ENCODE data around the gene SUSD3. TPM values are rescaled to one million over a fixed set of nuclear protein-coding genes. Genes with fewer than 3 reads are reported as not detected.

The SUSD3 gene
- total RNA-seq, 1 experiment from 2014 or later, result 2.2 TPM

DNA sequence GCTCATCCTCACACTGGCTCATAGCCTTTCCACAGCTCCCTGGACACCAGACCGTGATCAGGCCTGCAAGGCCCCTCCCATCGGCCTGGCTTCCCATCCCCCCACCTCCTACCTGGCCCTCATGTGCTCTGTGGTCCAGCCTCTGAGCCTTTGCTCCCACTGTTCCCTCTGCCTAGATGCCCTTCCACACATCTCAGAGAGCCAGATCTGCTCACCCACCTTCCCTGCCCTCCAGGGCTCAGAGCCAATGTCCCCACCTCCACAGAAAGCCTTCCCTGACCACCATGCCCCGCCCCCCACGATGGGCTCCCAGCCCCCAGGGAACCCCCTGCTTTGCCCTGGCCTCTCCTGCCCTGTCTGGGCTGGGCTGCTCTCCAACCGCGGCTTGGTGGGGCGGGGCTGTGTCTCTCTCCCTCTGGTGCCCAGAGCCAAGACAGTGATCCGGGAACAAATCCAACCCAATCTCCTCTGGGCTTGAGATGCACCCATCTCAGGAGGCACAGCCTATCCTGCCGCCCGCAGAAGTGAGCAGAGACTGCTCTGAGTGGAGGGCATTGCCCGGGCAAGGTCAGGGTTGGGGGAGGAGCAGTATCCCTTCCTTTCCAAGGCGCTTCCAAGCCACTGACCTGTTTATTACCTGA is 73.9 kb downstream of the SUSD3 start:
- Mint-ChIP-seq H3K9me3 (ENCODE audit: unreplicated experiment) (no peaks in the 10 kb centered on the region), H3K4me1 (ENCODE audit: low read depth, unreplicated experiment) (peaks cover 6% of the 10 kb centered on the region), H3K27ac (ENCODE audit: unreplicated experiment) (peak overlapping the region; percentile 80), H3K4me3 (ENCODE audit: unreplicated experiment) (peak overlapping the region; percentile 79), H3K27me3 (ENCODE audit: insufficient read depth, unreplicated experiment) (no peaks in the 10 kb centered on the region), H3K36me3 (ENCODE audit: insufficient read depth, unreplicated experiment) (peaks cover 6% of the 10 kb centered on the region)
- ChIA-PET POLR2A (no interaction called here), CTCF (no interaction called here)
- TF ChIP-seq, protein P1, sequence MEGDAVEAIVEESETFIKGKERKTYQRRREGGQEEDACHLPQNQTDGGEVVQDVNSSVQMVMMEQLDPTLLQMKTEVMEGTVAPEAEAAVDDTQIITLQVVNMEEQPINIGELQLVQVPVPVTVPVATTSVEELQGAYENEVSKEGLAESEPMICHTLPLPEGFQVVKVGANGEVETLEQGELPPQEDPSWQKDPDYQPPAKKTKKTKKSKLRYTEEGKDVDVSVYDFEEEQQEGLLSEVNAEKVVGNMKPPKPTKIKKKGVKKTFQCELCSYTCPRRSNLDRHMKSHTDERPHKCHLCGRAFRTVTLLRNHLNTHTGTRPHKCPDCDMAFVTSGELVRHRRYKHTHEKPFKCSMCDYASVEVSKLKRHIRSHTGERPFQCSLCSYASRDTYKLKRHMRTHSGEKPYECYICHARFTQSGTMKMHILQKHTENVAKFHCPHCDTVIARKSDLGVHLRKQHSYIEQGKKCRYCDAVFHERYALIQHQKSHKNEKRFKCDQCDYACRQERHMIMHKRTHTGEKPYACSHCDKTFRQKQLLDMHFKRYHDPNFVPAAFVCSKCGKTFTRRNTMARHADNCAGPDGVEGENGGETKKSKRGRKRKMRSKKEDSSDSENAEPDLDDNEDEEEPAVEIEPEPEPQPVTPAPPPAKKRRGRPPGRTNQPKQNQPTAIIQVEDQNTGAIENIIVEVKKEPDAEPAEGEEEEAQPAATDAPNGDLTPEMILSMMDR (IDR thresholded peaks at IDR 0.05; ENCODE audit: insufficient read depth in 1 of 2, low read depth in 1 of 2, low read length in 1 of 2, severe bottlenecking in 1 of 2, unreplicated experiment in 1 of 2), result no peak
- Histone ChIP-seq H3K27me3 (replicated peaks; ENCODE audit: control insufficient read depth, insufficient read depth, low read length) (no peaks in the 10 kb centered on the region), H3K4me3 (ENCODE audit: low read depth, low read length) (peak overlapping the region; percentile 55), H3K36me3 (ENCODE audit: control insufficient read depth, insufficient read depth, low read length) (no peaks in the 10 kb centered on the region), H3K4me1 (peaks cover 10% of the 10 kb centered on the region; the same call in 1 of the 2 replicates), H3K9me3 (no peaks in the 10 kb centered on the region)
- no TSS peak for BruUV-seq (replicated peaks)
- no peak for DNase-seq
- intact Hi-C loops (cut with micrococcal nuclease; ENCODE audit: unreplicated experiment), result no loop called here

DNA sequence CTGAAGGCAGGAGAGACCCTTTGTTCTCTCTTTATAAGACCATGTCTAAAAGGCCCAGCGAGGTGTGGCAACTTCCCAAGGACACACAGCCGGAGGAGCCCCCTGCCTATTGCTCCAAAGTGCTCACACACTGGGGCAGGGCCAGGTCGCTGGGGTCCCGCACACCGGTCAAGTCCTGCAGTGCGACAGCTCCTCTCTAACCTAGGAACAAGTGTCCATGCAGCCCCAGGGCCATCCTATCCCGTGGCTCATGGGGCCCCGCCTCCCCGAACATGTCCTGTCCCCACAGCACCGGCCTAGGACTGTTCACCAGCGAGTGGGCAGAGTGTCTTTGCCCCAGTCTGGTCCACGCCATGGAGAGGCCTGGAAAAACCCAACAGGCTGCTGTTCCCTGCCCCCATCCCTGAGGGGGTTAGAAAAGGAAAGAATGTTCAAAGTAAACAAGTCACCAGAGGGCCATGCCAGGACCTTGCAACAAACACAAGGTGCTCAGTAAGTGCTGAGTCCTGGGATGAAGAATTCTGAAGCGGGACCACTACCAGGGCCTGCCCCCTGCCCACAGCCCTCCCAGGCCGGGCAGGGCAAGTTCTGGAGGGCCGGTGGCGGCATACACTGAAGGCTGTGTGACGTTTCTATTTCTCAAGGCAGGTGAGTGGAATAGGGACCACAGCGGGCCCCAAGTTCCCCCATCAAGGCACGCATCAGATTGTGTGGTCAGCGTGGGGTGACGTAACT is 74.6 kb downstream of the SUSD3 start:
- Mint-ChIP-seq H3K27me3 (ENCODE audit: insufficient read depth, unreplicated experiment) (no peaks in the 10 kb centered on the region), H3K9me3 (ENCODE audit: unreplicated experiment) (no peaks in the 10 kb centered on the region), H3K36me3 (ENCODE audit: insufficient read depth, unreplicated experiment) (peaks cover 6% of the 10 kb centered on the region), H3K4me1 (ENCODE audit: low read depth, unreplicated experiment) (peaks cover 6% of the 10 kb centered on the region), H3K27ac (ENCODE audit: unreplicated experiment) (peak overlapping the region; percentile 80), H3K4me3 (ENCODE audit: unreplicated experiment) (peak overlapping the region; percentile 79)
- intact Hi-C loops (cut with micrococcal nuclease; ENCODE audit: unreplicated experiment), result loop anchor here (1.0 kb wide), 1 partner anchor 255 kb away; the partner anchor contains the start of gene ZNF484
- peak overlapping the region; percentile 55 for H3K4me3 ChIP-seq (ENCODE audit: low read depth, low read length)
- peak in 1 of 2 experiments; percentile 43 for DNase-seq
- H3K27me3 ChIP-seq (replicated peaks; ENCODE audit: control insufficient read depth, insufficient read depth, low read length), result no peaks in the 10 kb centered on the region
- POLR2A ChIA-PET, result no interaction called here
- peaks cover 10% of the 10 kb centered on the region; the same call in 1 of the 2 replicates for H3K4me1 ChIP-seq
- CTCF ChIA-PET, result interaction anchor here (1.2 kb wide), 1 partner anchor 21 kb away, joined by 4 read pairs; no protein-coding TSS in a partner anchor
- H3K9me3 ChIP-seq, result no peaks in the 10 kb centered on the region
- BruUV-seq (replicated peaks), result TSS peak; percentile 62
- TF ChIP-seq, protein P1 (IDR thresholded peaks at IDR 0.05; ENCODE audit: insufficient read depth in 1 of 2, low read depth in 1 of 2, low read length in 1 of 2, severe bottlenecking in 1 of 2, unreplicated experiment in 1 of 2), result no peak
- no peaks in the 10 kb centered on the region for H3K36me3 ChIP-seq (ENCODE audit: control insufficient read depth, insufficient read depth, low read length)

DNA sequence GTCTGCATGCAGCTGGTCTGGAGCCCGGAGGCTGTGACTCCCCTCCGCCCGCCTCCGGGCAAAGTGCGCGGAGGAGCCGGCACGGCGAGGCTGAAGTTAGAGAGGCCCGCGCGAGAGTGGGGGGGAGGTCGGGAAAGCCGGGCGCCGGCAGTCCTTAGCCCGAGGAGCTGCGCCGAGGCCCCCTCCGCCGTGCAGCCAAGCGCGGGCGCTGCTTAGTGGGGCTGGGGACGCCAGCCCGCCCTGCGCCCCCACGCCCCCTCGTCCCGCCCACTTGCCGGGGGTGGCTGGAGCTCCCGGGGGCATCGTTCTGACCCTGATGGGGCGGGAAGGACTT is 75.1 kb downstream of the SUSD3 start:
- no peaks in the 10 kb centered on the region for H3K27me3 Mint-ChIP-seq (ENCODE audit: insufficient read depth, unreplicated experiment)
- ChIA-PET CTCF (interaction anchor here (1.2 kb wide), 1 partner anchor 21 kb away, joined by 4 read pairs; no protein-coding TSS in a partner anchor), POLR2A (interaction anchor here (0.7 kb wide), 1 partner anchor 436 kb away, joined by 3 read pairs; no protein-coding TSS in a partner anchor)
- H3K4me1 Mint-ChIP-seq (ENCODE audit: low read depth, unreplicated experiment), result peaks cover 6% of the 10 kb centered on the region
- H3K36me3 Mint-ChIP-seq (ENCODE audit: insufficient read depth, unreplicated experiment), result peaks cover 6% of the 10 kb centered on the region
- no TSS peak for BruUV-seq (replicated peaks)
- peak overlapping the region; percentile 79 for H3K4me3 Mint-ChIP-seq (ENCODE audit: unreplicated experiment)
- TF ChIP-seq, protein P1 (IDR thresholded peaks at IDR 0.05; ENCODE audit: insufficient read depth in 1 of 2, low read depth in 1 of 2, low read length in 1 of 2, severe bottlenecking in 1 of 2, unreplicated experiment in 1 of 2), result no peak
- DNase-seq, result peak; percentile 78 to 80
- no peaks in the 10 kb centered on the region for H3K9me3 Mint-ChIP-seq (ENCODE audit: unreplicated experiment)
- intact Hi-C loops (cut with micrococcal nuclease; ENCODE audit: unreplicated experiment), result loop anchor here (1.0 kb wide), 1 partner anchor 255 kb away; the partner anchor contains the start of gene ZNF484
- no peaks in the 10 kb centered on the region for H3K27me3 ChIP-seq (replicated peaks; ENCODE audit: control insufficient read depth, insufficient read depth, low read length)
- no peaks in the 10 kb centered on the region for H3K36me3 ChIP-seq (ENCODE audit: control insufficient read depth, insufficient read depth, low read length)
- peak overlapping the region; percentile 55 for H3K4me3 ChIP-seq (ENCODE audit: low read depth, low read length)
- H3K9me3 ChIP-seq, result no peaks in the 10 kb centered on the region
- peak overlapping the region; percentile 80 for H3K27ac Mint-ChIP-seq (ENCODE audit: unreplicated experiment)
- peaks cover 10% of the 10 kb centered on the region; the same call in 1 of the 2 replicates for H3K4me1 ChIP-seq
